ENCODE data around the gene LYPD6. TPM values are rescaled to one million over a fixed set of nuclear protein-coding genes. Genes with fewer than 3 reads are reported as not detected.

LYPD6 gene
- total RNA-seq, 2 experiments from 2014 or later = not detected

GRCh38 chr2:149442346-149442745 lies 112.0 kb downstream of the LYPD6 start:
- H3K4me1 Mint-ChIP-seq = no peaks in the 10 kb centered on the region
- no peaks in the 10 kb centered on the region for H3K9me3 Mint-ChIP-seq
- no peak overlapping the region for H3K4me3 Mint-ChIP-seq
- DNase-seq = no peak
- H3K36me3 Mint-ChIP-seq = no peaks in the 10 kb centered on the region
- H3K27ac Mint-ChIP-seq = no peak overlapping the region
- H3K27me3 Mint-ChIP-seq = peaks cover 4% of the 10 kb centered on the region

- Mint-ChIP-seq H3K36me3 (no peaks in the 10 kb centered on the region), H3K4me3 (no peak overlapping the region), H3K4me1 (no peaks in the 10 kb centered on the region), H3K27ac (no peak overlapping the region), H3K27me3 (peaks cover 4% of the 10 kb centered on the region), H3K9me3 (no peaks in the 10 kb centered on the region)
- DNase-seq = no peak
Observed at GRCh38 chr2:149443150-149443549, 112.8 kb downstream of the LYPD6 start.

GRCh38 chr2:149446748-149447147 lies 116.4 kb downstream of the LYPD6 start:
- no peak for DNase-seq
- no peaks in the 10 kb centered on the region for H3K36me3 Mint-ChIP-seq
- H3K4me3 Mint-ChIP-seq = no peak overlapping the region
- H3K27ac Mint-ChIP-seq = no peak overlapping the region
- no peaks in the 10 kb centered on the region for H3K4me1 Mint-ChIP-seq
- no peaks in the 10 kb centered on the region for H3K9me3 Mint-ChIP-seq
- H3K27me3 Mint-ChIP-seq = peaks cover 4% of the 10 kb centered on the region

- H3K27me3 Mint-ChIP-seq = peaks cover 4% of the 10 kb centered on the region
- H3K4me3 Mint-ChIP-seq = no peak overlapping the region
- DNase-seq = no peak
- H3K9me3 Mint-ChIP-seq = no peaks in the 10 kb centered on the region
- no peaks in the 10 kb centered on the region for H3K4me1 Mint-ChIP-seq
- no peaks in the 10 kb centered on the region for H3K36me3 Mint-ChIP-seq
- no peak overlapping the region for H3K27ac Mint-ChIP-seq
Observed at GRCh38 chr2:149448315-149448714, 117.9 kb downstream of the LYPD6 start.

GRCh38 chr2:149449017-149449416 lies 118.6 kb downstream of the LYPD6 start:
- peaks cover 4% of the 10 kb centered on the region for H3K27me3 Mint-ChIP-seq
- H3K36me3 Mint-ChIP-seq = no peaks in the 10 kb centered on the region

GRCh38 chr2:149451417-149452165 lies 121.2 kb downstream of the LYPD6 start:
- H3K36me3 Mint-ChIP-seq = no peaks in the 10 kb centered on the region
- DNase-seq = no peak
- H3K27me3 Mint-ChIP-seq = no peaks in the 10 kb centered on the region
- no peak overlapping the region for H3K27ac Mint-ChIP-seq
- H3K4me1 Mint-ChIP-seq = no peaks in the 10 kb centered on the region
- H3K9me3 Mint-ChIP-seq = no peaks in the 10 kb centered on the region
- no peak overlapping the region for H3K4me3 Mint-ChIP-seq

More at GRCh38 chr2:149449017-149449416, 118.6 kb downstream of the LYPD6 start:
- H3K4me3 Mint-ChIP-seq = no peak overlapping the region
- DNase-seq = no peak
- H3K9me3 Mint-ChIP-seq = no peaks in the 10 kb centered on the region
- no peak overlapping the region for H3K27ac Mint-ChIP-seq
- H3K4me1 Mint-ChIP-seq = no peaks in the 10 kb centered on the region

GRCh38 chr2:149456285-149456684 lies 125.9 kb downstream of the LYPD6 start:
- H3K27ac Mint-ChIP-seq = no peak overlapping the region
- H3K36me3 Mint-ChIP-seq = peaks cover 2% of the 10 kb centered on the region
- H3K9me3 Mint-ChIP-seq = peaks cover 19% of the 10 kb centered on the region
- no peak overlapping the region for H3K4me3 Mint-ChIP-seq
- H3K27me3 Mint-ChIP-seq = peaks cover 15% of the 10 kb centered on the region
- no peak for DNase-seq
- H3K4me1 Mint-ChIP-seq = no peaks in the 10 kb centered on the region

GRCh38 chr2:149458502-149458901 lies 128.1 kb downstream of the LYPD6 start:
- Mint-ChIP-seq H3K4me3 (no peak overlapping the region), H3K4me1 (no peaks in the 10 kb centered on the region), H3K27me3 (peaks cover 15% of the 10 kb centered on the region), H3K27ac (no peak overlapping the region), H3K36me3 (peaks cover 2% of the 10 kb centered on the region), H3K9me3 (peaks cover 27% of the 10 kb centered on the region)
- no peak for DNase-seq

- Mint-ChIP-seq H3K4me1 (no peaks in the 10 kb centered on the region), H3K4me3 (no peak overlapping the region), H3K27me3 (peaks cover 9% of the 10 kb centered on the region), H3K27ac (no peak overlapping the region), H3K36me3 (peaks cover 2% of the 10 kb centered on the region), H3K9me3 (peaks cover 23% of the 10 kb centered on the region)
- DNase-seq = no peak
Observed at GRCh38 chr2:149463328-149464002, 133.1 kb downstream of the LYPD6 start.

GRCh38 chr2:149464396-149464795 lies 134.0 kb downstream of the LYPD6 start:
- Mint-ChIP-seq H3K4me3 (no peak overlapping the region), H3K36me3 (peaks cover 2% of the 10 kb centered on the region), H3K4me1 (no peaks in the 10 kb centered on the region), H3K27me3 (peaks cover 4% of the 10 kb centered on the region), H3K9me3 (peaks cover 15% of the 10 kb centered on the region), H3K27ac (no peak overlapping the region)
- DNase-seq = no peak

GRCh38 chr2:149465873-149466272 lies 135.5 kb downstream of the LYPD6 start:
- Mint-ChIP-seq H3K36me3 (peaks cover under 1% of the 10 kb centered on the region), H3K27ac (no peak overlapping the region), H3K9me3 (peaks cover 8% of the 10 kb centered on the region), H3K4me3 (no peak overlapping the region), H3K27me3 (no peaks in the 10 kb centered on the region), H3K4me1 (no peaks in the 10 kb centered on the region)
- DNase-seq = no peak

GRCh38 chr2:149466635-149467034 lies 136.2 kb downstream of the LYPD6 start:
- DNase-seq = no peak
- Mint-ChIP-seq H3K4me3 (no peak overlapping the region), H3K27me3 (no peaks in the 10 kb centered on the region), H3K9me3 (peaks cover 6% of the 10 kb centered on the region), H3K27ac (no peak overlapping the region), H3K36me3 (no peaks in the 10 kb centered on the region), H3K4me1 (no peaks in the 10 kb centered on the region)

GRCh38 chr2:149467436-149467835 lies 137.0 kb downstream of the LYPD6 start:
- no peak for DNase-seq
- H3K27ac Mint-ChIP-seq = no peak overlapping the region
- no peaks in the 10 kb centered on the region for H3K36me3 Mint-ChIP-seq
- no peak overlapping the region for H3K4me3 Mint-ChIP-seq
- peaks cover 2% of the 10 kb centered on the region for H3K9me3 Mint-ChIP-seq
- H3K27me3 Mint-ChIP-seq = no peaks in the 10 kb centered on the region
- no peaks in the 10 kb centered on the region for H3K4me1 Mint-ChIP-seq

GRCh38 chr2:149468636-149469035 lies 138.2 kb downstream of the LYPD6 start:
- Mint-ChIP-seq H3K36me3 (no peaks in the 10 kb centered on the region), H3K4me1 (no peaks in the 10 kb centered on the region), H3K4me3 (no peak overlapping the region), H3K9me3 (no peaks in the 10 kb centered on the region), H3K27ac (no peak overlapping the region), H3K27me3 (peaks cover 5% of the 10 kb centered on the region)
- no peak for DNase-seq

GRCh38 chr2:149470046-149470445 lies 139.7 kb downstream of the LYPD6 start:
- Mint-ChIP-seq H3K4me1 (no peaks in the 10 kb centered on the region), H3K36me3 (no peaks in the 10 kb centered on the region), H3K27ac (no peak overlapping the region), H3K9me3 (no peaks in the 10 kb centered on the region), H3K4me3 (no peak overlapping the region), H3K27me3 (peaks cover 8% of the 10 kb centered on the region)
- no peak for DNase-seq

- H3K9me3 Mint-ChIP-seq = no peaks in the 10 kb centered on the region
- no peak for DNase-seq
- peaks cover 8% of the 10 kb centered on the region for H3K27me3 Mint-ChIP-seq
- H3K27ac Mint-ChIP-seq = no peak overlapping the region
- no peaks in the 10 kb centered on the region for H3K4me1 Mint-ChIP-seq
- H3K36me3 Mint-ChIP-seq = no peaks in the 10 kb centered on the region
- H3K4me3 Mint-ChIP-seq = no peak overlapping the region
Observed at GRCh38 chr2:149472413-149472812, 142.0 kb downstream of the LYPD6 start.
